ENCODE data around the gene NF1.
"Not testable (repeated sequence)": the region's sequence is repeated elsewhere in the genome, so short reads cannot be mapped to it uniquely, and the experiment has no call there.

NF1 gene

GRCh38 chr17:31310260-31310659, 215.5 kb downstream of the NF1 start:
- Histone ChIP-seq H2AFZ (ENCODE audit: low read depth) (no peak overlapping the region), H3K9ac (no peak overlapping the region), H3K4me2 (no peak overlapping the region), H3K4me1 (ENCODE audit: low read depth, poor library complexity, severe bottlenecking) (no peaks in the 10 kb centered on the region), H3K4me3 (IDR thresholded peaks at IDR 0.05; ENCODE audit: insufficient read depth, low read depth, low read length) (no peak overlapping the region), H3K79me2 (ENCODE audit: insufficient read depth, low read depth) (no peaks in the 10 kb centered on the region), H3K27ac (no peak overlapping the region), H3K27me3 (ENCODE audit: insufficient read depth, low read depth) (no peaks in the 10 kb centered on the region), H4K20me1 (ENCODE audit: insufficient read depth) (no peaks in the 10 kb centered on the region), H3K36me3 (ENCODE audit: insufficient read depth) (no peaks in the 10 kb centered on the region)
- TF ChIP-seq CTCF (conservative IDR thresholded peaks at IDR 0.05; ENCODE audit: low read depth, low read length) = no peak

GRCh38 chr17:31310886-31311285, 216.1 kb downstream of the NF1 start:
- H3K4me3 ChIP-seq (IDR thresholded peaks at IDR 0.05; ENCODE audit: insufficient read depth, low read depth, low read length) = no peak overlapping the region
- H4K20me1 ChIP-seq (ENCODE audit: insufficient read depth) = no peaks in the 10 kb centered on the region
- no peak overlapping the region for H3K4me2 ChIP-seq
- no peaks in the 10 kb centered on the region for H3K4me1 ChIP-seq (ENCODE audit: low read depth, poor library complexity, severe bottlenecking)
- H3K27me3 ChIP-seq (ENCODE audit: insufficient read depth, low read depth) = no peaks in the 10 kb centered on the region
- no peak for TF ChIP-seq CTCF (conservative IDR thresholded peaks at IDR 0.05; ENCODE audit: low read depth, low read length)
- no peak overlapping the region for H3K27ac ChIP-seq
- no peak overlapping the region for H3K9ac ChIP-seq
- no peaks in the 10 kb centered on the region for H3K36me3 ChIP-seq (ENCODE audit: insufficient read depth)
- H2AFZ ChIP-seq (ENCODE audit: low read depth) = no peak overlapping the region
- H3K79me2 ChIP-seq (ENCODE audit: insufficient read depth, low read depth) = no peaks in the 10 kb centered on the region

GRCh38 chr17:31311526-31311925, 216.7 kb downstream of the NF1 start:
- no peak overlapping the region for H3K4me2 ChIP-seq

GRCh38 chr17:31312223-31312622, 217.4 kb downstream of the NF1 start:
- not testable (repeated sequence) for H3K36me3 ChIP-seq (ENCODE audit: insufficient read depth); H4K20me1 ChIP-seq (ENCODE audit: insufficient read depth); H3K27me3 ChIP-seq (ENCODE audit: insufficient read depth, low read depth); H3K79me2 ChIP-seq (ENCODE audit: insufficient read depth, low read depth); H3K4me3 ChIP-seq (IDR thresholded peaks at IDR 0.05; ENCODE audit: insufficient read depth, low read depth, low read length); H2AFZ ChIP-seq (ENCODE audit: low read depth); H3K27ac ChIP-seq; H3K9ac ChIP-seq; H3K4me1 ChIP-seq (ENCODE audit: low read depth, poor library complexity, severe bottlenecking); H3K4me2 ChIP-seq

More at GRCh38 chr17:31311526-31311925, 216.7 kb downstream of the NF1 start:
- Histone ChIP-seq H3K9ac (no peak overlapping the region), H3K36me3 (ENCODE audit: insufficient read depth) (no peaks in the 10 kb centered on the region), H4K20me1 (ENCODE audit: insufficient read depth) (no peaks in the 10 kb centered on the region), H3K79me2 (ENCODE audit: insufficient read depth, low read depth) (no peaks in the 10 kb centered on the region), H2AFZ (ENCODE audit: low read depth) (no peak overlapping the region), H3K27me3 (ENCODE audit: insufficient read depth, low read depth) (no peaks in the 10 kb centered on the region), H3K4me3 (IDR thresholded peaks at IDR 0.05; ENCODE audit: insufficient read depth, low read depth, low read length) (no peak overlapping the region), H3K27ac (no peak overlapping the region), H3K4me1 (ENCODE audit: low read depth, poor library complexity, severe bottlenecking) (peaks cover 5% of the 10 kb centered on the region)
- TF ChIP-seq CTCF (conservative IDR thresholded peaks at IDR 0.05; ENCODE audit: low read depth, low read length) = no peak

- H3K4me1 ChIP-seq (ENCODE audit: low read depth, poor library complexity, severe bottlenecking) = peaks cover 5% of the 10 kb centered on the region
- no peak within 1 kb of the TSS for H2AFZ ChIP-seq (ENCODE audit: low read depth)
- no peaks in the 10 kb centered on the region for H3K36me3 ChIP-seq (ENCODE audit: insufficient read depth)
- no peak within 1 kb of the TSS for H3K4me3 ChIP-seq (IDR thresholded peaks at IDR 0.05; ENCODE audit: insufficient read depth, low read depth, low read length)
- no peak for TF ChIP-seq CTCF (conservative IDR thresholded peaks at IDR 0.05; ENCODE audit: low read depth, low read length)
- no peaks in the 10 kb centered on the region for H3K79me2 ChIP-seq (ENCODE audit: insufficient read depth, low read depth)
- H3K9ac ChIP-seq = no peak within 1 kb of the TSS
- no peak within 1 kb of the TSS for H3K4me2 ChIP-seq
- H3K27ac ChIP-seq = no peak within 1 kb of the TSS
- no peaks in the 10 kb centered on the region for H4K20me1 ChIP-seq (ENCODE audit: insufficient read depth)
- no peaks in the 10 kb centered on the region for H3K27me3 ChIP-seq (ENCODE audit: insufficient read depth, low read depth)
These were observed 219.4 kb downstream of the NF1 start, which contains the start of gene EVI2B for GRCh38 chr17:31313982-31314781. Gene EVI2B, minus strand, starts transcription at chr17:31314054. Its CDS starts 8,445 bp downstream, at chr17:31305609.
